ENCODE measurements around the gene ARL11.

DNA sequence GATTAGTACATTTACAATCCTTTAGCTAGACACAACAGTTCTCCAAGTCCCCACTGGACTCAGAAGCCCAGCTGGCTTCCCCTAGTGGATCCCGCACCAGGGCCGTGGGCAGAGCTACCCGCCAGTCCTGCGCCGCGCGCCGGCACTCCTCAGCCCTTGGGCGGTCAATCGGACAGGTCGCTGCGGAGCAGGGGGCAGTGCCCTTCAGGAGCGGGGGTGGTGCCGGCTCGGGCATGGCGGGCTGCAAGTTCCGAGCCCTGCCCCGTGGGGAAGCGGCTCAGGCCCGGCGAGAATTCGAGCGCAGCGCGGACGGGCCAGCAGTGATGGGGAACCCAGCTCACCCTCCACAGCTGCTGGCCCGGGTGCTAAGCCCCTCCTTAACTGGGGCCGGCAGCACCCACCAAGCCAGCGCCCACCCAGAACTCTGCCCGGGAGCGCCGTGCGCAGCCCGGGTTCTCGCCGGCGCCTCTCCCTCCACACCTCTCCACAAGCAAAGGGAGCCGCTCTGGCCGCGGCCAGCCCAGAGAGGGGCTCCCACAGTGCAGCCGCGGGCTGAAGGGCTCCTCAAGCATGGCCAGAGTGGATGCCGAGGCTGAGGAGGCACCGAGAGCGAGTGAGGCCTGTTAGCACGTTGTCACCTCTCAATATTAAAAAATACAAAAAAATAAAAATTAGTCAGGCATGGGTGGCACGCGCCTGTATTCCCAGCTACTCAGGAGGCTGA lies 50.0 kb downstream of the ARL11 start:
- TF ChIP-seq GATA3 (IDR thresholded peaks at IDR 0.05; ENCODE audit: low read depth, low read length) (no peak), GATA2 (IDR thresholded peaks at IDR 0.05; ENCODE audit: low read depth, low read length) (no peak)
